ENCODE results near the gene ACP4. TPM values are rescaled to one million over a fixed set of nuclear protein-coding genes. Genes with fewer than 3 reads are reported as not detected.

ACP4 gene
- polyA plus RNA-seq, 1 donor (not counting 4 experiments of a cell fraction or from before 2014, with no cell fraction given) = not detected

GRCh38 chr19:50749490-50749889 is 40.7 kb upstream of the ACP4 start:
- no peaks in the 10 kb centered on the region for H4K20me1 ChIP-seq (ENCODE audit: control insufficient read depth, extremely low read depth, insufficient read depth, low read length)
- H3K27ac ChIP-seq (ENCODE audit: control insufficient read depth, insufficient read depth, low read length) = no peak overlapping the region
- dilution Hi-C loops (cut with MboI; ENCODE audit: extremely low pct_ligation_motif_present, low sequenced_read_pairs) = no loop called here
- no peaks in the 10 kb centered on the region for H3K36me3 ChIP-seq (ENCODE audit: control insufficient read depth in 2 of 2, extremely low read depth in 1 of 2, insufficient read depth in 2 of 2, low read length in 2 of 2)
- FAIRE-seq = no peak
- H2AFZ ChIP-seq (ENCODE audit: control insufficient read depth, low read length) = no peak overlapping the region
- no peak overlapping the region for H3K4me3 ChIP-seq (ENCODE audit: control insufficient read depth in 2 of 3, extremely low read depth in 1 of 3, insufficient read depth in 2 of 3, low read depth in 1 of 3, low read length in 3 of 3)
- DNase-seq (ENCODE audit: low read depth, low spot score) = no peak
- no peaks in the 10 kb centered on the region for H3K4me1 ChIP-seq (ENCODE audit: control insufficient read depth, extremely low read depth, insufficient read depth, low read length)
- no peak for TF ChIP-seq CTCF (optimal IDR thresholded peaks at IDR 0.05 in 1 of 3, IDR thresholded peaks at IDR 0.05 in 1 of 3, conservative IDR thresholded peaks at IDR 0.05 in 1 of 3; ENCODE audit: extremely low read depth in 1 of 3, insufficient read depth in 2 of 3, low read length in 3 of 3)
- no peaks in the 10 kb centered on the region for H3K27me3 ChIP-seq (ENCODE audit: control insufficient read depth, extremely low read depth, insufficient read depth, low read length)
- no peaks in the 10 kb centered on the region for H3K79me2 ChIP-seq (ENCODE audit: control insufficient read depth, insufficient read depth, low read length)
- H3K9me1 ChIP-seq (ENCODE audit: control insufficient read depth, extremely low read depth, insufficient read depth, low read length) = no peaks in the 10 kb centered on the region
- H3K9me3 ChIP-seq (ENCODE audit: control insufficient read depth, low read depth, low read length) = no peaks in the 10 kb centered on the region
- H3K9ac ChIP-seq (ENCODE audit: control insufficient read depth, extremely low read depth, insufficient read depth, low read length) = no peak overlapping the region
- H3K4me2 ChIP-seq (ENCODE audit: control insufficient read depth, extremely low read depth, insufficient read depth, low read depth, low read length) = no peak overlapping the region

GRCh38 chr19:50750010-50750409 is 40.2 kb upstream of the ACP4 start:
- Histone ChIP-seq H3K36me3 (ENCODE audit: control insufficient read depth in 2 of 2, extremely low read depth in 1 of 2, insufficient read depth in 2 of 2, low read length in 2 of 2) (no peaks in the 10 kb centered on the region), H4K20me1 (ENCODE audit: control insufficient read depth, extremely low read depth, insufficient read depth, low read length) (no peaks in the 10 kb centered on the region), H3K27ac (ENCODE audit: control insufficient read depth, insufficient read depth, low read length) (no peak overlapping the region), H2AFZ (ENCODE audit: control insufficient read depth, low read length) (no peak overlapping the region), H3K4me2 (ENCODE audit: control insufficient read depth, extremely low read depth, insufficient read depth, low read depth, low read length) (no peak overlapping the region), H3K27me3 (ENCODE audit: control insufficient read depth, extremely low read depth, insufficient read depth, low read length) (no peaks in the 10 kb centered on the region), H3K4me1 (ENCODE audit: control insufficient read depth, extremely low read depth, insufficient read depth, low read length) (no peaks in the 10 kb centered on the region), H3K4me3 (ENCODE audit: control insufficient read depth in 2 of 3, extremely low read depth in 1 of 3, insufficient read depth in 2 of 3, low read depth in 1 of 3, low read length in 3 of 3) (no peak overlapping the region), H3K9me1 (ENCODE audit: control insufficient read depth, extremely low read depth, insufficient read depth, low read length) (no peaks in the 10 kb centered on the region), H3K9ac (ENCODE audit: control insufficient read depth, extremely low read depth, insufficient read depth, low read length) (no peak overlapping the region), H3K9me3 (ENCODE audit: control insufficient read depth, low read depth, low read length) (no peaks in the 10 kb centered on the region), H3K79me2 (ENCODE audit: control insufficient read depth, insufficient read depth, low read length) (no peaks in the 10 kb centered on the region)
- TF ChIP-seq CTCF (optimal IDR thresholded peaks at IDR 0.05 in 1 of 3, IDR thresholded peaks at IDR 0.05 in 1 of 3, conservative IDR thresholded peaks at IDR 0.05 in 1 of 3; ENCODE audit: extremely low read depth in 1 of 3, insufficient read depth in 2 of 3, low read length in 3 of 3) (no peak), EZH2 (IDR thresholded peaks at IDR 0.05; ENCODE audit: low read length) (no peak)
- DNase-seq (ENCODE audit: low read depth, low spot score) (no peak), FAIRE-seq (no peak)
- dilution Hi-C loops (cut with MboI; ENCODE audit: extremely low pct_ligation_motif_present, low sequenced_read_pairs) = no loop called here

Data from keratinocyte (primary cell).